Tongue (tissue), 2 donors: ENCODE measurements around the gene PCDHGB5. TPM values are rescaled to one million over a fixed set of nuclear protein-coding genes. Genes with fewer than 3 reads are reported as not detected.
"Not testable (repeated sequence)": the region's sequence is repeated elsewhere in the genome, so short reads cannot be mapped to it uniquely, and the experiment has no call there.

Experiments
- DNase-seq: peaks from one replicate; pipeline ENCODE4 v3.0.0-alpha.2; 2015
- total RNA-seq: library from RNA; depleted of rRNA; stranded (reverse); fragments of >200 nt; gene quantifications from one replicate; pipeline ENCODE4 v1.2.3, GENCODE V29; 2014

Gene PCDHGB5
- total RNA-seq, 1 donor from 2014 or later, result 11.3 TPM

DNA sequence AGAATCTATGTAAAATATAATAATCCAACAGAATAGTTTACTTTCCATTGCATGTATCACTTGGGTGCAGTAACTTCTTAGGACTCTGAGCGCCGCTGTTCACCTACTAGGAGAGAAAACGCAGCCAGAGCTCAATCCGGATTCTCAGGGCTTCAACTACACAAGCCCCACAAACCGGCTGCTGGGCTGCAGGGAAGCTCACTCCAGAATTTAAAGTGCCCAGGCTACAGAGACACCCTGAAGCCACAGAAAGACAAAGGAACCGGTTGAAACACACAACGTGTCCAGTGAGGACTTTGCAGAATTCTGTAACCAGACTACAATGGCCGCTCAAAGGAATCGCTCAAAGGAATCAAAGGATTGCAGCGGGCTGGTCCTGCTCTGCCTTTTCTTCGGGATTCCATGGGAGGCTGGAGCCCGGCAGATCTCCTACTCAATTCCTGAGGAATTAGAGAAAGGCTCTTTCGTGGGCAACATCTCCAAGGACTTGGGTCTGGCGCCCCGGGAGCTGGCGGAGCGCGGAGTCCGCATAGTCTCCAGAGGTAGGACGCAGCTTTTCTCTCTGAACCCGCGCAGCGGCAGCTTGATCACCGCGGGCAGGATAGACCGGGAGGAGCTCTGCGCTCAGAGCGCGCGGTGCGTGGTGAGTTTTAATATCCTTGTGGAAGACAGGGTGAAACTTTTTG is 15.2 kb downstream of the PCDHGB5 start, which contains the start of gene PCDHGA10:
Gene PCDHGA10, plus strand, starts transcription at position 134 of the 686 bp plus-strand sequence. Its CDS starts 189 bp downstream, at position 323.
- DNase-seq, result peak; percentile 39

DNA sequence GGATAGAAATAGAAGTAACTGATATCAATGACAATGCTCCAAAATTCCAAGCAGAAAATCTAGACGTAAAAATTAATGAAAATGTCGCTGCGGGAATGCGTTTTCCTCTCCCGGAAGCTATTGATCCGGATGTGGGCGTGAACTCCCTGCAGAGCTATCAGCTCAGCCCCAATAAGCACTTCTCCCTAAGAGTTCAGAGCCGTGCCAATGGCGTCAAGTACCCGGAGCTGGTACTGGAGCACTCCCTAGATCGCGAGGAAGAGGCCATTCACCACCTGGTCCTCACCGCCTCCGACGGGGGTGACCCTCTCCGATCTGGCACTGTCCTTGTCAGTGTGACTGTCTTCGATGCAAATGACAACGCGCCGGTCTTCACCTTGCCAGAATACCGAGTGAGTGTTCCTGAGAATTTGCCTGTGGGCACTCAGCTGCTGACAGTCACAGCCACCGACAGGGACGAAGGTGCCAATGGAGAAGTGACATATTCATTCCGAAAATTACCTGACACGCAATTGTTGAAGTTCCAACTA is 15.9 kb downstream of the PCDHGB5 start:
- no peak for DNase-seq

DNA sequence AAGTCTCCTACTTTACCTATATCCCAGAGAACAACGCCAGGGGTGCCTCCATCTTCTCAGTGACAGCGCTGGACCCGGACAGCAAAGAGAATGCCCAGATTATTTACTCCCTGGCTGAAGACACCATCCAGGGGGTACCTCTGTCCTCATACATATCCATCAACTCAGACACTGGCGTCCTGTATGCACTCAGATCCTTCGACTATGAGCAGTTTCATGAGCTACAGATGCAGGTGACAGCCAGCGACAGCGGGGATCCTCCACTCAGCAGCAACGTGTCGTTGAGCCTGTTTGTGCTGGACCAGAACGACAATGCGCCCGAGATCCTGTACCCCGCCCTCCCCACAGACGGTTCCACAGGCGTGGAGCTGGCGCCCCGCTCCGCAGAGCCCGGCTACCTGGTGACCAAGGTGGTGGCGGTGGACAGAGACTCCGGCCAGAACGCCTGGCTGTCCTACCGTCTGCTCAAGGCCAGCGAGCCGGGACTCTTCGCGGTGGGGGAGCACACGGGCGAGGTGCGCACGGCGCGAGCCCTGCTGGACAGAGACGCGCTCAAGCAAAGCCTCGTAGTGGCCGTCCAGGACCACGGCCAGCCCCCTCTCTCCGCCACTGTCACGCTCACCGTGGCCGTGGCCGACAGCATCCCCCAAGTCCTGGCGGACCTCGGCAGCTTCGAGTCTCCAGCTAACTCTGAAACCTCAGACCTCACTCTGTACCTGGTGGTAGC is 17.0 kb downstream of the PCDHGB5 start:
- DNase-seq, result not testable (repeated sequence)

DNA sequence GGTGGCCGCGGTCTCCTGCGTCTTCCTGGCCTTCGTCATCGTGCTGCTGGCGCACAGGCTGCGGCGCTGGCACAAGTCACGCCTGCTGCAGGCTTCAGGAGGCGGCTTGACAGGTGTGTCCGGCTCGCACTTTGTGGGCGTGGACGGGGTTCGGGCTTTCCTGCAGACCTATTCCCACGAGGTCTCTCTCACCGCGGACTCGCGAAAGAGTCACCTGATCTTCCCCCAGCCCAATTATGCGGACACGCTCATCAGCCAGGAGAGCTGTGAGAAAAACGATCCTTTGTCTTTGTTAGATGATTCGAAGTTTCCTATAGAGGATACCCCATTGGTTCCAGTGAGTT is 17.5 kb downstream of the PCDHGB5 start:
- not testable (repeated sequence) for DNase-seq

DNA sequence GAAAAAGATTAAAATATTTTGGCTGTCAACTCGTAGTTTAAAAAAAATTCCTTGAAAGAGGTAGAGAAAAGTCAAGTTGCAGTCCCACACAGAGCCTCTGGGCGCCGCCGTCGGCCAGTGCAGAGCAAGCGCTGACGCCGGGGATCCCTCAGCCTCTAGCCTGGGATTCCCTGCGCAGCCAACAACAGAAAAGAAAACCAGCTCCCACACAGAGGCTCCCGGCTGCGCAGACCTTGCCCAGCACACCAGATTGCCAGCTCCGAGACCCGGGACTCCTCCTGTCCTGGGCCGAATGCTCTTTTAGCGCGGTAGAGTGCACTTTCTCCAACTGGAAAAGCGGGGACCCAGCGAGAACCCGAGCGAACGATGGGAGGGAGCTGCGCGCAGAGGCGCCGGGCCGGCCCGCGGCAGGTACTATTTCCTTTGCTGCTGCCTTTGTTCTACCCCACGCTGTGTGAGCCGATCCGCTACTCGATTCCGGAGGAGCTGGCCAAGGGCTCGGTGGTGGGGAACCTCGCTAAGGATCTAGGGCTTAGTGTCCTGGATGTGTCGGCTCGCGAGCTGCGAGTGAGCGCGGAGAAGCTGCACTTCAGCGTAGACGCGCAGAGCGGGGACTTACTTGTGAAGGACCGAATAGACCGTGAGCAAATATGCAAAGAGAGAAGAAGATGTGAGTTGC is 19.9 kb downstream of the PCDHGB5 start, which contains the start of gene PCDHGB7:
Gene PCDHGB7, plus strand, starts transcription at position 184 of the 679 bp plus-strand sequence. Its CDS starts 183 bp downstream, at position 367.
- peak; percentile 64 for DNase-seq

DNA sequence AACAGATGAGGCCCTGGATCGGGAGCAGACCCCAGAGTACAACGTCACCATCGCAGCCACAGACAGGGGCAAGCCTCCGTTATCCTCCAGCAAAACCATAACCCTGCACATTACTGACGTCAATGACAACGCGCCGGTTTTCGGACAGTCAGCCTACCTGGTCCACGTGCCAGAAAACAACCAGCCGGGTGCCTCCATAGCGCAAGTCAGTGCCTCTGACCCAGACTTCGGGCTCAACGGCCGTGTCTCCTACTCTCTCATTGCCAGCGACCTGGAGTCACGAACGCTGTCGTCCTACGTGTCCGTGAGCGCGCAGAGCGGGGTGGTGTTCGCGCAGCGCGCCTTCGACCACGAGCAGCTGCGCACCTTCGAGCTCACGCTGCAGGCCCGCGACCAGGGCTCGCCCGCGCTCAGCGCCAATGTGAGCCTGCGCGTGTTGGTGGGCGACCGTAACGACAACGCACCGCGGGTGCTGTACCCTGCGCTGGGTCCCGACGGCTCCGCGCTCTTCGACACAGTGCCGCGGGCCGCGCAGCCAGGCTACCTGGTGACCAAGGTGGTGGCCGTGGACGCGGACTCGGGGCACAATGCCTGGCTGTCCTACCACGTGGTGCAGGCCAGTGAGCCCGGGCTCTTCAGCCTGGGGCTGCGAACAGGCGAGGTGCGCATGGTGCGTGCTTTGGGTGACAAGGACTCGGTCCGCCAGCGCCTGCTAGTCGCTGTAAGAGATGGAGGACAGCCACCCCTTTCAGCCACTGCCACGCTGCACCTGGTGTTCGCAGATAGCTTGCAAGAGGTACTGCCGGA is 21.5 kb downstream of the PCDHGB5 start:
- no peak for DNase-seq

DNA sequence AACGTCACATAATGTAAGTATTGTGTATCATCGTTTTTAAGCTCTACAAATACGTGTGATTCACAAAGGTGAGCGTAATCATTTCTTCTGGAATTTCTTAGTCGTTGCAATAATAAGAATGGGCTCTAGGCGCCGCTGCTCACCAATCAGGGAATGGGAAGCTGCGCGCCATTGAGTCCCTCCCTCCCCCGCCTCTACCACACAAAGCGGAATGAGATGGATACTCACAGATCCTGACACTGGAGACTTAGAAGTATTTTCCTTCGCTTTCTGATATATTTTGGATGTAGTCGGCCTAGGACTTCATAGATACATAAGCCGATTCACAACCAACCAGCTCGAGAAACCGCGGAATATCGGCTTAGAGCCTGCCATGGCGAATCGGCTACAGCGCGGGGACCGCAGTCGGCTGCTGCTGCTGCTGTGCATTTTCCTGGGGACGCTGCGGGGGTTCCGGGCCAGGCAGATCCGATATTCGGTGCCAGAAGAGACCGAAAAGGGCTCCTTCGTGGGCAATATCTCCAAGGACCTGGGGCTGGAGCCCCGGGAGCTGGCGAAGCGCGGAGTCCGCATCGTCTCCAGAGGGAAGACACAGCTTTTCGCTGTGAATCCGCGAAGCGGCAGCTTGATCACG is 23.2 kb downstream of the PCDHGB5 start, which contains the start of gene PCDHGA11:
Gene PCDHGA11, plus strand, starts transcription at position 197 of the 634 bp plus-strand sequence. Its CDS starts 177 bp downstream, at position 374.
- peak; percentile 37 for DNase-seq

DNA sequence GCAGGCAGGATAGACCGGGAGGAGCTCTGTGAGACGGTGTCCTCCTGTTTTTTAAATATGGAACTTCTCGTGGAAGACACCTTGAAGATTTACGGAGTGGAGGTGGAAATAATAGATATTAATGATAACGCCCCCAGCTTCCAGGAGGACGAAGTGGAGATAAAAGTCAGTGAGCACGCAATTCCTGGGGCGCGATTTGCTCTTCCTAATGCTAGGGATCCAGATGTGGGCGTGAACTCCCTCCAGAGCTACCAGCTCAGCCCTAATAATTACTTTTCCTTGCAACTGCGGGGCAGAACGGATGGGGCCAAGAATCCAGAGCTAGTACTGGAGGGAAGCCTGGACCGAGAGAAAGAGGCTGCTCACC is 23.7 kb downstream of the PCDHGB5 start:
- DNase-seq, result no peak

DNA sequence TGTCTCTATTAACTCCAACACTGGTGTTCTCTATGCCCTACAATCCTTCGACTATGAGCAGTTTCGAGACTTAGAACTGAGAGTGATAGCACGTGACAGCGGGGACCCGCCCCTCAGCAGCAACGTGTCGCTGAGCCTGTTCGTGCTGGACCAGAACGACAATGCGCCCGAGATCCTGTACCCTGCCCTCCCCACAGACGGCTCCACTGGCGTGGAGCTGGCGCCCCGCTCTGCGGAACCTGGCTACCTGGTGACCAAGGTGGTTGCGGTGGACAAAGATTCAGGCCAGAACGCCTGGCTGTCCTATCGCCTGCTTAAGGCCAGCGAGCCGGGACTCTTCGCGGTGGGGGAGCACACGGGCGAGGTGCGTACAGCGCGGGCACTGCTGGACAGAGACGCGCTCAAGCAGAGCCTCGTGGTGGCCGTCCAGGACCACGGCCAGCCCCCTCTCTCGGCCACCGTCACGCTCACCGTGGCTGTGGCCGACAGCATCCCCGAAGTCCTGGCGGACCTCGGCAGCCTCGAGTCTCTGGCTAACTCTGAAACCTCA is 25.1 kb downstream of the PCDHGB5 start:
- DNase-seq, result no peak

DNA sequence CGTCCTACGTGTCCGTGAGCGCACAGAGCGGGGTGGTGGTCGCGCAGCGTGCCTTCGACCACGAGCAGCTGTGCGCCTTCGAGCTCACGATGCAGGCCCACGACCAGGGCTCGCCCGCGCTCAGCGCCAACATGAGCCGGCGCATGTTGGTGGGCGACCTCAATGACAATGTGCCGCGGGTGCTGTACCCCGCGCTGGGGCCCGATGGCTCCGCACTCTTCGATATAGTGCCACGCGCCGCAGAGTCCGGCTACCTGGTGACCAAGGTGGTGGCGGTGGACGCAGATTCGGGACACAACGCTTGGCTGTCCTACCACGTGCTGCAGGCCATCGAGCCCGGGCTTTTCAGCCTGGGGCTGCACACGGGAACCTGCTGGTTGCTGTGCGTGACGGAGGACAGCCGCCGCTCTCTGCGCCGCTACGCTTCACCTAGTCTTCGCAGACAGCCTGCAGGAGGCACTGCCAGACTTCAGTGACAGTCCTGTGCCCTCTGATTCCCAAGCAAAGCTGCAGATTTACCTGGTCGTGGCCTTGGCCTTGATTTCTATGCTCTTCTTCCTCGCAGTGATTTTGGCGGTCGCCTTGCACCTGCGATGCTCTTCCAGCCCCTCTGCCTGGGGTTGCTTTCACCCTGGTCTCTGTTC is 30.2 kb downstream of the PCDHGB5 start:
- DNase-seq, result no peak

DNA sequence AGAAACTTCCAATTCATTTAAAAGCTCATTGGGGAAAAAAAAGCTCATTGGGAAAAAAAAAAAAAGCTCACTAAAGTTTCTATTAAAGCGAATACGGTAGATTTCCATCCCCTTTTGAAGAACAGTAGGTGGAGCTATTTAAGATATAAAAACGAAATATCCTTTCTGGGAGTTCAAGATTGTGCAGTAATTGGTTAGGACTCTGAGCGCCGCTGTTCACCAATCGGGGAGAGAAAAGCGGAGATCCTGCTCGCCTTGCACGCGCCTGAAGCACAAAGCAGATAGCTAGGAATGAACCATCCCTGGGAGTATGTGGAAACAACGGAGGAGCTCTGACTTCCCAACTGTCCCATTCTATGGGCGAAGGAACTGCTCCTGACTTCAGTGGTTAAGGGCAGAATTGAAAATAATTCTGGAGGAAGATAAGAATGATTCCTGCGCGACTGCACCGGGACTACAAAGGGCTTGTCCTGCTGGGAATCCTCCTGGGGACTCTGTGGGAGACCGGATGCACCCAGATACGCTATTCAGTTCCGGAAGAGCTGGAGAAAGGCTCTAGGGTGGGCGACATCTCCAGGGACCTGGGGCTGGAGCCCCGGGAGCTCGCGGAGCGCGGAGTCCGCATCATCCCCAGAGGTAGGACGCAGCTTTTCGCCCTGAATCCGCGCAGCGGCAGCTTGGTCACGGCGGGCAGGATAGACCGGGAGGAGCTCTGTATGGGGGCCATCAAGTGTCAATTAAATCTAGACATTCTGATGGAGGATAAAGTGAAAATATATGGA is 32.8 kb downstream of the PCDHGB5 start, which contains the start of gene PCDHGA12:
Gene PCDHGA12, plus strand, starts transcription at position 176 of the 782 bp plus-strand sequence. Its CDS starts 253 bp downstream, at position 429.
- DNase-seq, result peak; percentile 31

DNA sequence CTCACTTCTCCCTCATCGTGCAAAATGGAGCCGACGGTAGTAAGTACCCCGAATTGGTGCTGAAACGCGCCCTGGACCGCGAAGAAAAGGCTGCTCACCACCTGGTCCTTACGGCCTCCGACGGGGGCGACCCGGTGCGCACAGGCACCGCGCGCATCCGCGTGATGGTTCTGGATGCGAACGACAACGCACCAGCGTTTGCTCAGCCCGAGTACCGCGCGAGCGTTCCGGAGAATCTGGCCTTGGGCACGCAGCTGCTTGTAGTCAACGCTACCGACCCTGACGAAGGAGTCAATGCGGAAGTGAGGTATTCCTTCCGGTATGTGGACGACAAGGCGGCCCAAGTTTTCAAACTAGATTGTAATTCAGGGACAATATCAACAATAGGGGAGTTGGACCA is 33.5 kb downstream of the PCDHGB5 start:
- DNase-seq, result no peak

DNA sequence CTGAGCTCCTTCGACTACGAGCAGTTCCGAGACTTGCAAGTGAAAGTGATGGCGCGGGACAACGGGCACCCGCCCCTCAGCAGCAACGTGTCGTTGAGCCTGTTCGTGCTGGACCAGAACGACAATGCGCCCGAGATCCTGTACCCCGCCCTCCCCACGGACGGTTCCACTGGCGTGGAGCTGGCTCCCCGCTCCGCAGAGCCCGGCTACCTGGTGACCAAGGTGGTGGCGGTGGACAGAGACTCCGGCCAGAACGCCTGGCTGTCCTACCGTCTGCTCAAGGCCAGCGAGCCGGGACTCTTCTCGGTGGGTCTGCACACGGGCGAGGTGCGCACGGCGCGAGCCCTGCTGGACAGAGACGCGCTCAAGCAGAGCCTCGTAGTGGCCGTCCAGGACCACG is 34.6 kb downstream of the PCDHGB5 start:
- DNase-seq, result not testable (repeated sequence)

DNA sequence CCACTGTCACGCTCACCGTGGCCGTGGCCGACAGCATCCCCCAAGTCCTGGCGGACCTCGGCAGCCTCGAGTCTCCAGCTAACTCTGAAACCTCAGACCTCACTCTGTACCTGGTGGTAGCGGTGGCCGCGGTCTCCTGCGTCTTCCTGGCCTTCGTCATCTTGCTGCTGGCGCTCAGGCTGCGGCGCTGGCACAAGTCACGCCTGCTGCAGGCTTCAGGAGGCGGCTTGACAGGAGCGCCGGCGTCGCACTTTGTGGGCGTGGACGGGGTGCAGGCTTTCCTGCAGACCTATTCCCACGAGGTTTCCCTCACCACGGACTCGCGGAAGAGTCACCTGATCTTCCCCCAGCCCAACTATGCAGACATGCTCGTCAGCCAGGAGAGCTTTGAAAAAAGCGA is 35.0 kb downstream of the PCDHGB5 start:
- not testable (repeated sequence) for DNase-seq

DNA sequence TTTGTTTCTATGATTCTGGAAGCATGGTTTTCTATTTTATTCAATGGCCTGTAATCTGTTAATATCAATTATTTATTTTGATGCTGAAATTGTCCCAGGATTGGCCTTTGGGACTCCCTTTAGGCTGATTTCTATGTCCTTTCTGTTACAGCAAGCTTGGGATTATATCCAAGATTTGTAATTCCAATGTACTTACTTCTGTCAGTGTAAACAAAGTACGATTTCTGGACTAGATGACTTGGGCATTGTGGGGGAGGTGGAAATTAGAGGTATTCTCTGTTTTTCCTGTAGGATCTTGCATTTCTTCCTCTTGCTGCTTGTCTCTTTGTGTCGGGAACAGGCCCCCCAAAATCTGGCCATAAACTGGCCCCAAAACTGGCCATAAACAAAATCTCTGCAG is 36.3 kb downstream of the PCDHGB5 start:
- no peak for DNase-seq

DNA sequence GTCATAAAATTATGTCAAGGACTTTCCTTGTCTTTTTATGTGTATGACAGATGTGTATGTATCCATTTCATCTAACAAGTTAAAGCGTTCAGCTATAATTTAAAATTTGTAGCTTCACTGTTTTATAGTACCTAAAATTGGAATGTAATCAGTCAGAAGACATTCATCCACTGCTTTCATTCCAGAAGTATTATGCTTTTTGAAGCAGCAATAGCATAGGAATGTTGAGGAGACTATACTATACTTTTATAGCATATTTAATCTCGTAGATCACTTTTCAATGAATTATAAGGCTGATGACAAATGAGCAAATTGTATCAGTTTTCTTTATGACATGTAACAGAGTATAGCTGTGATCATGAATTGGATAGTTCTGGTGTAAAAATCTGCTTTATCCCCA is 39.5 kb downstream of the PCDHGB5 start:
- no peak for DNase-seq

DNA sequence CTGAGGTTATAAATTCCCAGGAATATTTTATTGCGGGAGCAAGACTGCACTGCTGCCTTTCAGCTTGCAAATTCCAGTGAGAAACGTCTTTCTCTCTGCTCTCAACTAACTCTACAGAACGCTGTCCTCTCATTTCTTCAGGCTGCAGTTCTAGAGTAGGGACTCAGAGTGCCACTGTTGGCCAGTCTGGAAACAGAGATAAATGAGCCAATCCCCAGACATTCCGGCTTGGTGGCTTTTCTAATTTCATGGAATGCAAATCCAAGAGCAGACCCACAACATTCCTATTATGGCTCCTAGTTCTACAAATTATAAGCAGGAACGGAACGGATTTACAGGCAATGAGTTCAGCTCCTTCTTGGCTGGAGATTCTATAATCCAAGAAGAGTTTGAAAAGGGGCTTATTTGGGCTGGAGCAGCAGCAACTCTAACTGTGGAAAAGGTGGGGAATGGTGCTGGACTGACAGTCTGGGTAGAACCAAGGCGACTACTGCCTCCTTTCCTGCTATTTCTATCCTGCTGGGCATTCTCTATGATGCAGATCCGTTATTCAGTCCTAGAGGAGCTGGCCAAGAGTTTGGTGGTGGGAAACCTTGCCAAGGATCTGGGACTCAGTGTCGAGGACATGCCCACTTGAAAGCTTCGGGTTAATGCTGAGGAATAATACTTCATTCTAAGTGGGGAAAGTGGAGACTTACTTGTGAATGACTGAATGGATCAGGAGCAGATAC is 41.8 kb downstream of the PCDHGB5 start:
- DNase-seq, result no peak

DNA sequence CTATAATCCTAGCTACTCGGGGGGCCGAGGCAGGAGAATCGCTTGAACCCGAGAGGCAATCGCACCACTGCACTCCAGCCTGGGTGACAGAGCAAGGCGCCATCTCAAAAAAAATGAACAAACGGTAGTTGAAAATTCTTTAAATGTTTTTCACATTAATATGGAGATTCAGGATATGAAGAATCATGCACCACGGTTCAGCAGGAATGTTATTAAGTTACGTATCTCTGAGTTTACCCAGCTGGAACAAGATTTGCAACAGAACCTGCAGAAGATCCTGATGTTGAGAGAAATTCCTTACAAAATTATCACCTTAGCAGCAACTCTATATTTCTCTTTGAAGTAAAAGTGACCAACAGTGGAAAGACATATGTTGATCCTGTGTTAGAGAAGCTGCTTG is 42.6 kb downstream of the PCDHGB5 start:
- no peak for DNase-seq
